Smooth muscle cell of the brain vasculature (primary cell): ENCODE data around the gene UBTD2.
A peak's percentile ranks its signal among the peaks of the same experiment; 100 is the strongest.

Experiments used
- DNase-seq: peaks from one replicate; pipeline ENCODE4 v3.0.0-alpha.2; 2012; ENCODE audit warnings: low read depth, low spot score

UBTD2 gene

GRCh38 chr5:172194985-172195774 lies 88.4 kb downstream of the UBTD2 start:
- DNase-seq, result no peak

DNA sequence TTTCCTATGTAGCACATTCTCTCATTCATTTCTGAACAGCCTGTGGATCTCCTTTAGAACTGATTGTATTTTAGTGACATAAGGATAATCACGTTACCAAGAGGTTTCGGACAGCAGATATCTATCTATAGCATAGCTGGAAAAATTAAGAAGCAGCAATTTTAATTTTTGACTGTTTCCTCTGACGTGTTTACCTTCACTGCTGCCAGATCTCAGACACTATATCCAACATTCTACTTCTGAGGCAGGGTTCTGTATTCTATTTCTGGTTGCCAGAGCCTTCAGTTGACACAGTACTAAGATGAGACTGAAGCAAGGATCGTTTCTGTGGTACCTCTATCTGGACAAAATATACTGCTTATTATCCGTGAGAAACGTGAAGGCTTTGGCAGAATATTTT lies 89.7 kb downstream of the UBTD2 start, which contains the start of gene EFCAB9:
EFCAB9 (plus strand) TSS at position 301 of the 400 bp plus-strand sequence; CDS start at position 302, 1 bp downstream.
- DNase-seq, result no peak

DNA sequence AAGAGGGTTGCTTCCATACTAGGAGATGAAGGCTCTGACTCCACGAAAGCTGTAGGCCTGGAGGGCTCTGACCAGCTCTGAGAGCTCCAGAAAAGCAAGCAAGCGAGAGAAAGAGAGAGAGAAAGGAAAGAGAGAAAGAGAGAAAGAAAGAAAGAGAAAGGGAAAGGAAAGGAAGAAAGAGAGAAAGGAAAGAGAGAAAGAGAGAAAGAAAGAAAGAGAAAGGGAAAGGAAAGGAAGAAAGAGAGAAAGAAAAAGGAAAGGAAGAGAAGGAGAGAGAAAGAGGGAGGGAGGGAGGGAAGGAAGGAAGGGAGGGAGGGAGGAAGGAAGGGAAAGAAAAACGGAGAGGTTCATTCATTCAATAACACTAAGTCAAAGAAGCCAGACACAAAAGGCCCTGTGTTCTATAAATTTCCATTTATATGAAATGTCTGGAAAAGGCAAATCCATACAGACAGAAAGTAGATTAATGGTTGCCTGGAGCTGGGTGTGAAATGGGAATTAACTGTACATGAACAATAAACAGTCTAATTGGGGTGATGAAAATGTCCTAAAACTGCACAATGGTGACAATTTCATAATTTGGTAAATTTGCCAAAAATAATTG lies 93.8 kb downstream of the UBTD2 start:
- no peak for DNase-seq

DNA sequence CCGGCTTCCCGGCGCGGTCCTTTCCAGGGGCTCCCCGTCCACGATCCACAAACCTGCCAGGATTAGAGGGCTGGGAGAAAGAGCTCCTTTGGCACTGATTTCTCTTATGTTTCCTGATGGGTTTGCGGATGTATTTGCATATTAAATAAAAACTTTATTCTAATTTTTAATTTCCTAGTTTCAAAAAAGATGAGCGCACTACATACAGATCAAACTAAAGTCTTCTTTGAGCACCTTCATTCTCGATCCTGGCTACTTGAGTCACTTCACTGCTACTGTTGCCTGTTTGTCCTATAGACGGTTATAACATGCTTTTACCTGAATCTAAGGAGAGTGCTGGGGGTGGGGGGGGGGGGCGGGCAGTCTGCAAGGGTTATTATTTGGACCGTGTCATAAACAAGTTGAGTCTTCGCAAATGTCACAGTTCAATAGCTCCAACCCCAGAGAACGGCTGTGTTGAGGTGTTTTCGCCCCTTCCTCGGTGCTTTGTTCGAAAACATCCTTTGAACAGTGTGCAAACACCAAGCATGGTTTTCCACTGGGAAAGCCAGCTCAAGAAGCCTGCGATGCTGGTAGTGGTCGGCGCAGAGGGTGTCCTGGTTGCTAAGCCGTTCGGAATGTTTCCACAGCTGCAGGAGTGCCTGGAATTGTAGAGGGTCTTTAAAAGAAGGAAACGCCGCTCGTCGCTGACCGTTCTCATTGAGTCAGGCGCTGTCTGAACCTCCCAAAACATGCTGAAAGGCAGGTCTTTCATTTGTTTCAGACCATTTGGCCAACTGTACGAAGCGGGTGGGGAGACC lies 94.5 kb downstream of the UBTD2 start:
- peak; percentile 83 for DNase-seq

DNA sequence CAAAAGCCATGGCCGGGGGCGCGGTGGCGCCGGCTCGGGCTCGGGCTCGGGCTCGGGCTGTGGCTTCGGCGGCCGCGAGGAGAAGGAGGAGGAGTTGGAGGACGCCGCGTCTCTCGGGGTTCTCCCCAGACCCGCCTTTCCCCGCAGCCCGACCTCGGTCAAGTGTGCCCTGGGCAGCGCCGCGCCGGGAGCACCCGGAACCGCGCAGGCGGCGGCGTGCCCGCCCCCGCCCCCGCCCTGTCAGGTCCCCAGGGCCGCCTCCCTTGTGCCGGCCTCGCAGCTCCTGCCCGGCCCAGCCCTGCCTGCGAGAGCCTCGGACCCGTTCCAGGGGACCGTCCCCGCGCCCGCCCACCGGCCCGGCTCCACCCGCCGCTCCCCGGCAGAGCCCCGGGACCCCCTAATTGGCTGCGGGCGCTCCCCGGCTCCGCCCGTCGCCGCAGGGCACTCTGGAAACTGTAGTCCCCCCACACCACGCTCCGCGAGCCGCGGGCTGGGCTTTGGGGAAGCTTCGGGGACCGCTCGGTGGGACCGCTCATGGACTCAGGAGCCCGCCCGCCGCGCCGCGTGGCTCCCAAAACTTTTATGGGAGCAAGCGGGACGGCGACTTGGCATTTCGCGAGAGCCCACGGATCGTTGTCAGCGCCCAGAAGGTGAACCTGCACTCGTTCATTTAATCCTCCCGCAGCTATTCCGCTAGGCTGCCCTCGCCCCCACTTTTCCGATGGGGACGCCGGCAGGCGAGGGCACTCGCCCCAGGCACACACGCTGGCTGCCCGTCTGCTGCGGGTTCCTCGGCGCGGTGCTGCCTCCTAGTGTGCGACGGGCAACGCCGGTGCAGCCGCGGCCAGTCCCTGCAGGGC lies 95.3 kb downstream of the UBTD2 start, which contains the start of gene STK10:
STK10 (minus strand) TSS at position 192 of the 860 bp plus-strand sequence; CDS start at position 10, 182 bp downstream.
- peak; percentile 65 for DNase-seq

DNA sequence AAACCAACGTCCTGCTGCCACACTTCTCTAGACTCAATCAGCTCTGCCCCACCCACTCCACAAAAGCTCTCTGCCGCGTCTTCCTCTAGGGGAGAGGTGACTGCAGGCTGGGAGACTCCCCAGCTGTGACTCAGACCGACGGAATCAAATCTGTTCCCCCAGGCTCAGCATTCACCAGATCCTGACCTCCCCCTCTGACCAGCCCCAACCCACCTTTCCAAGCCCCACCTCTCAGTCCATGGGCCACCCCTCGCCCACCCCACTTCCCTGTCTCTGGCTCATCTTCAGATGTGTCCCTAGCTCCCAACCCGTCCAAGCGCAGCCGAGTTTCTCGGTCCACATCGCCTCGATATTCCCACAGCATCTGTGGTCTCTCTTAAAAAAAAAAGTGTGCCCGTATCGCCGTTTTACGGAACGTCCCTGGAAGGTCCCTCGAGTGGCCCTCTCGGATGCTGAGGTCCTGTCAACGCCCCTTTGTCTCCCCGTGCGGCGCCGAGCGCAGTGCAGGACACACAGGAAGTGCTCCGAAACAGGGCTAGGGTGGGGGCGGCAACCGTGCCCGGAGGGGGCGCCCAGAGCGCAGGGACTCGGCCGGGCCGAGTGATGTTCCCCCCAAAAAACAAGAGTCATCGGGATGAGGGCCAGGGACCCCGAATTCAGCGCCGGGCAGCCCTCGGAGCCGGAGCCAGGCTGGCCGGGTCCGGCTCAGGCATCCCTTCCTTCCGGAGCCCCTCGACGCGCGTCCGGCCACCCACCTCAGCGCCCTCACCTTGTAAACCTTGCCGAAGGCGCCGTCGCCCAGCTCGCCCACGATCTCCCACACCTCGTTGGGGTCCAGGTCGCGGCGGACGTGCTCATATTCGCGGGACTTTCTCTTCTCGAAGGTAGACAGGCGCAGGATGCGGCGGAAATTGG lies 96.2 kb downstream of the UBTD2 start:
- no peak for DNase-seq

DNA sequence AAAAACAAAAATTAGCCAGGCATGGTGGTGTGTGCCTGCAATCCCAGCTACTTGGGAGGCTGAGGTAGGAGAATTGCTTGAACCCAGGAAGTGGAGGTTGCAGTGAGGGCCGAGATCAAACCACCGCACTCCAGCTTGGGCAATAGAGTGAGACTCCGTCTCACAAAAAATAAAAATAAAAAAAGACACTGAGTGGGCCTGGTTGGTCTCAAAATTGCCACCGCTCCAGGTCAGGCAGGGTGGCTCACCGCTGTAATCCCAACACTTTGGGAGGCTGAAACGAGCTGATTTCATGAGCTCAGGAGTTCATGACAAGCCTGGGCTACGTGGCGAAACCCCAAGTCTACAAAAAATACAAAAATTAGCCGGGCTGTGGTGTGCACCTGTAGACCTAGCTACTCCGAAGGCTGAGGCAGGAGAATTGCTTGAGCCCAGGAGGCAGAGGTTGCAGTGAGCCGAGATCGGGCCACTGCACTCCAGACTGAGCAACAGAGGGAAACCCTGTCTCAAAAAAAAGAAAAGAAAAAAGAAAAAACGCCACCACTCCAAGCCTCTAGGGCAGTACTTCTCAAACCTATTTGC lies 97.4 kb downstream of the UBTD2 start:
- no peak for DNase-seq

DNA sequence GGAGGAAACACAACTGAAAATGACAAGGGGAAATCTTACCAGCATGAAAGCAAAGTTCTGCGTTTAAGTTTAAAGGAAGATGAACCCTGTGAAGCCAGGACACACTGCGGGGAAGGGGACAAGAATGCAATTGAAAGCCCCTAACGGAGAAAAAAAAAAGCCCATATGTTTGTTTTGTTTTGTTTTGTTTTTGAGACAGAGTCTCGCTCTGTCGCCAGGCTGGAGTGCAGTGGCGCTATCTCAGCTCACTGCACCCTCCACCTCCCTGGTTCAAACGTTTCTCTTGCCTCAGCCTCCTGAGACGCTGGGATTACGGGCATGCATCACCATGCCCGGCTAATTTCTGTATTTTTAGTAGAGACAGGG lies 98.5 kb downstream of the UBTD2 start:
- DNase-seq, result no peak

DNA sequence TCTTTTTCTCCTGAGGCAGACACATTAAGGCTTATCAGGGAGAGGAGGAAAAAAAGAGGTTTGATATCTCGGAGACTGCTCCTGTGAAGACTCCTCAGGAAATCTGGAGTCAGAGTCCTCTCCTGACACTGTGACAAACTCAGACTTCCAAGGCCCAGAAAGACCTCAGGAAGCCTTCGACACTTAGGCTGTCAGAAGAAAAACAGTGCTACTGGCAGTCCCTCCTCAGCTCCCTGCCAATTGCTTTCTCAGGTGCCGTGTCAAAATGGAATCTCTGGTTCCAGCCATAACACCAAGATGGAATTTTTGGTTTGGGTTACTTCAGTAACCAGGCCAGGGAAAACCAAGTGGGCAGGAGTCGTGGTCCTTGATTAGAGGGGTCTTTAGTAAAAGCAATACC lies 99.7 kb downstream of the UBTD2 start:
- DNase-seq, result no peak

GRCh38 chr5:172182291-172182690 lies 101.3 kb downstream of the UBTD2 start:
- no peak for DNase-seq

- DNase-seq, result no peak
These were observed 102.6 kb downstream of the UBTD2 start for GRCh38 chr5:172180936-172181335.

DNA sequence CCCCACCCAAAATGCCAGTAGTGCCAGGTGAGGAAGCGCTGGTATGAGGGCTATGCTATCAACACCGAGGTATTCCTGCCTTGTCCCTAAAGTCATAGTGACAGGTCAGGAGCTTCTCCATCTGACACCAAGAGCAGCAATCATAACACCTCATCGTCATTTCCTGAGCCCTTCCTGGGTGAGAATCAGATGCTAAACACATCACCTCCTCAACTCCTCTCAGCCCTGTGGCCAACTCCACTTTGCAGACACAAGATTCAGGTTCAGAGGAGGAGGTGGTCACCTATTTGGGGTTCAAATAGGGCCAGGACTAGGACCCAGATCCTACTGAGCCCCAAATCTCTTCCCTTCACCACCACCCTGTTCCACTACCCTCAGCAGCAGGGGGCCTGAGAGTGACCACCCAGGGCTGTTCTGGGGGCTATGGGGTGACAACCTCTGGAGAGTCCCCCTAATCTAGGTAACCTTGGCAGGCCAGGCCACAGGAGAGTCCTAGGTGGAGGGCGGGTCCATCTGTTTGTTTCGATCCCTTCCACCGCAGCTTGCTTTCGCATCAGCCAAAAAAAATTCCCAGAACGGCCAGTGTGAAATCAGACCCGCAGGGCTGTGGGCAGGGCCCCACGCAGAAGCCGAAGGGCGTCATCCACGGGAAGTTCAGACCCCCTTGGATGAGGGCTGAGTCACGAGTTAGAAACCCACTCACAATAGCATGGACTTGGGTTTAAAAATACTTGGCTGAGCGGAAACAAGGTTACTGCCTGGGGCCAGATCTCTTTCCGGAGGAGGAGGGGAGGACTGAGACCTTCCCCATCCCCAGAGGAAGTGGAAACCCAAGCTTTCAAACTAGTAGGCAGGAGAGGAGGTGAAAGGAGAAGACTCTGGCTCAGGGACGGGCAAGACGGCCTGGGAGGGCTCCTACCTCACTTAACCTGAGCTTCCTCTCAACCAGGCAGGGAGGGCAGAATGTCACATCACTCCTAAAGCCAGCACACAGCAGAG lies 104.3 kb downstream of the UBTD2 start:
- DNase-seq, result peak; percentile 54

DNA sequence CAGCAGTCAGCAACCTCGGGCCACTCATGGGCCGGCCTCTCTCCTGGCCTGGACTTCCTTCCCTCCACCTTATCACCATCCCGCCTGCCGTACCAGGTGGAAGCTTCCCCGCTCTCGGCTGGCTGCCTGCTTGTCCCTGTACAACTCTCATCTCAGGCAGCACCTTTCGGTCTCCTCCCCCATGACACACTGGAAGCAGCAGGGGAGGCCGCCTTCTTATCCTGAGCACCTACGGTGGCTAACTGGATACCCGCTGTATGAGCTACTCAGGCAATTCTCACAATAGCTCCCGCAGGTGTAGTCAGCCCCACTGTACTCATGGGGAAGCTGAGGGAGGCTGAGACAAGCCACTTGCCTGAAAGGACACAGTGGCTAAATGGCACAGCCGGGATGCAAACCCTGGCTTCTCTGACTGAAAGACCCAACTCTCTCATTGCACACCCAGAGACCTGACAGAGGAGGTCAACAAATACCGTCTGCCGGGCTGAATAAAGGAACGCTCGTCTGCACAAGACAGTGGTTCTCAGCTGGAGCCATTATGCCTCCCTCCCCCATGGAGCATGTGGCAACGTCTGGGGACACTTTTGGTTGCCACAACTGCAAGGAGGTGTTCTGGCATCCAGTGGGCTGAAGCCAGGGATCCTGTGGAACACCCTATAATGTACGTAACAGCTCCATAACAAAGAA lies 105.1 kb downstream of the UBTD2 start:
- DNase-seq, result no peak

GRCh38 chr5:172177176-172177575 lies 106.4 kb downstream of the UBTD2 start:
- no peak for DNase-seq

GRCh38 chr5:172175263-172175719 lies 108.3 kb downstream of the UBTD2 start:
- no peak for DNase-seq

GRCh38 chr5:172173564-172174153 lies 109.9 kb downstream of the UBTD2 start:
- no peak for DNase-seq

- DNase-seq, result no peak
These were observed 110.5 kb downstream of the UBTD2 start for GRCh38 chr5:172172912-172173563.
